Sigmoid colon (tissue), 7 donors: ENCODE results near the gene SLC51A. TPM values are rescaled to one million over a fixed set of nuclear protein-coding genes. Genes with fewer than 3 reads are reported as not detected.

Source experiments
- DNase-seq: peaks from one replicate; pipeline ENCODE4 v3.0.0-alpha.2; 2019
- H3K27ac ChIP-seq, 4 donors: fragments of 200-600 bp; sonication (generic); one replicate each; pipeline ENCODE4 v1.5.1; 2016 to 2019; ENCODE audit warnings: mild to moderate bottlenecking in 1 of 4
- H3K27me3 ChIP-seq, 3 donors: fragments of 200-600 bp; sonication (generic); one replicate each; pipeline ENCODE4 v1.5.1; 2019; ENCODE audit warnings: mild to moderate bottlenecking in 1 of 3
- H3K36me3 ChIP-seq, 4 donors: fragments of 200-600 bp; sonication (generic); one replicate each; pipeline ENCODE4 v1.5.1; 2016 to 2019
- H3K4me1 ChIP-seq, 4 donors: fragments of 200-600 bp; sonication (generic); one replicate each; pipeline ENCODE4 v1.5.1; 2017 to 2019
- H3K4me3 ChIP-seq, 4 donors: fragments of 200-600 bp; sonication (generic); one replicate each; pipeline ENCODE4 v1.5.1; 2017 to 2019; ENCODE audit warnings: mild to moderate bottlenecking in 2 of 4, moderate library complexity in 1 of 4
- H3K9me3 ChIP-seq, 4 donors: fragments of 200-600 bp in 3 of 4; sonication (generic) in 3 of 4; one replicate each; pipeline versions ENCODE4 v1.5.1 to v1.6.1; 2013 to 2019
- CTCF ChIP-seq, 4 experiments: fragments of 450-650 bp in 3 of 4; fragments of 200-600 bp in 1 of 4; IDR thresholded peaks; one replicate each; pipeline ENCODE4 v1.5.1; 2016 to 2019; ENCODE audit warnings: antibody characterized with exemption in 4 of 4, mild to moderate bottlenecking in 3 of 4, moderate library complexity in 2 of 4
- EP300 ChIP-seq, 4 donors: sonication (generic); formaldehyde crosslinking; IDR thresholded peaks; one replicate each; pipeline ENCODE4 v1.6.1; 2017; ENCODE audit warnings: antibody characterized with exemption in 4 of 4
- POLR2A ChIP-seq, 2 donors: fragments of 450-650 bp; IDR thresholded peaks; one replicate each; pipeline ENCODE4 v1.6.1; 2016; ENCODE audit warnings: antibody characterized with exemption in 2 of 2, mild to moderate bottlenecking in 2 of 2, moderate library complexity in 2 of 2
- POLR2AphosphoS5 ChIP-seq, 4 donors: sonication (generic); formaldehyde crosslinking; IDR thresholded peaks; one replicate each; pipeline ENCODE4 v1.6.1; 2017; ENCODE audit warnings: antibody characterized with exemption in 4 of 4
- WGBS, 2 donors: extraction: QIAGEN DNeasy Blood & Tissue Kit; methylation state at CpG; one replicate each; pipeline ENCODE4 v1.1.7; 2013; 5-methylcytosine and 5-hydroxymethylcytosine counted together
- intact Hi-C: fragments of 100-400 bp; cut with DNase I; formaldehyde crosslinking; loops from one replicate; pipeline ENCODE4 v1.15.1; 2023
- polyA plus RNA-seq, 3 donors: library from polyadenylated mRNA; stranded (reverse); fragments of 200-250 nt; gene quantifications; one replicate each; pipeline ENCODE4 v1.2.3, GENCODE V29; 2013
- total RNA-seq, 4 donors: library from RNA; depleted of rRNA; stranded (reverse); fragments of >200 nt; gene quantifications; one replicate each; pipeline ENCODE4 v1.1.0, GENCODE V29; 2016
- donor health status: healthy with polysubstance abuse.
- donor health status: Bipolar disorder and iron deficiency.
- donor health status: healthy.

The SLC51A gene
- total and polyA plus RNA-seq, 7 donors = 7.8 to 22.7 (median 11.1) TPM; not detected in 4

DNA sequence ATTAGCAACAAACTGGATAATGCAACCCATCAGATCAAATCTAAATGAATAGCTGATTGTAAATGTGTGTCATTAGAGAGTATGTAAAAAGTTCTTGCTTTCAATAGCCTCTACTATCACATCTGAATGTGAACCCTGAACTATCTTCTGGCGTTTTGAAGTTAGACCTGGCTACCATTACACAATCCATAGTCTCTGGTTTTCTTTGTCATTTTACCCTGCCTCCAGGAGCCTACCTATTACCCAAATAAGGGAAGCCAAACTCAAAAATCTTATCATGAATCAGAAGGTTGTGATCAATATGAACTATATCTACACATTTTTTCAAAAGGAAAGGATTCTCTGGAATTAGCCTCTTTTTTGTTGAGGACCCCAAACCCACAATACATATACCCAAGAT lies 39.4 kb downstream of the SLC51A start:
- Histone ChIP-seq H3K4me1 (no peaks in the 10 kb centered on the region), H3K36me3 (peaks cover 0 to 41% (median 11%) of the 10 kb centered on the region in 4 donors), H3K27me3 (no peaks in the 10 kb centered on the region), H3K4me3 (no peak overlapping the region), H3K9me3 (no peaks in the 10 kb centered on the region), H3K27ac (no peak overlapping the region)
- WGBS, 2 donors = 33 to 82% methylated on average over 1 of the region's 1 CpG
- no peak for DNase-seq
- intact Hi-C loops = no loop called here
- TF ChIP-seq POLR2AphosphoS5 (IDR thresholded peaks at IDR 0.05) = no peak
- TF ChIP-seq CTCF (IDR thresholded peaks at IDR 0.05) = no peak
- no peak for TF ChIP-seq POLR2A (IDR thresholded peaks at IDR 0.05)
- TF ChIP-seq EP300 (IDR thresholded peaks at IDR 0.05) = no peak

DNA sequence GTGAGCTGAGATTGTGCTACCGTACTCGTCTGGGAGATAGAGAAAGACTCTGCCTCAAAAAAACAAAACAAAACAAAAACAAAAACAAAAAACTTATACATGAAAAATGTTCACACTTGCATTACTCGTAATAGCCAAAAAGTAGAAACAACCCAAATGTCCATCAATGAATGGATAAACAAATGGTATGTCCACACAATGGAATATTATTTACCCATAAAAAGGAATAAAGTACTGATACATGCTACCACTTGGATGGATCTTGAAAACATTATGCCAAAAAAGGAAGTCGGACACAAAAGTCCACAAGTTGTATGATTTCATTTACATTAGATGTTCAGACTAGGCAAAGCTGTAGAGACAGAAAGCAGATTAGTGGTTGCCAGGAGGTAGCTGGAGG lies 44.5 kb downstream of the SLC51A start:
- TF ChIP-seq POLR2A (IDR thresholded peaks at IDR 0.05) (no peak), EP300 (IDR thresholded peaks at IDR 0.05) (no peak)
- intact Hi-C loops = no loop called here
- no peak for DNase-seq
- 98 to 99% methylated on average over 4 of the region's 4 CpGs for WGBS, 2 donors
- Histone ChIP-seq H3K27ac (no peak overlapping the region), H3K27me3 (no peaks in the 10 kb centered on the region), H3K9me3 (no peaks in the 10 kb centered on the region), H3K4me3 (no peak overlapping the region), H3K36me3 (peaks cover 0 to 59% (median 12%) of the 10 kb centered on the region in 4 donors), H3K4me1 (no peaks in the 10 kb centered on the region)

DNA sequence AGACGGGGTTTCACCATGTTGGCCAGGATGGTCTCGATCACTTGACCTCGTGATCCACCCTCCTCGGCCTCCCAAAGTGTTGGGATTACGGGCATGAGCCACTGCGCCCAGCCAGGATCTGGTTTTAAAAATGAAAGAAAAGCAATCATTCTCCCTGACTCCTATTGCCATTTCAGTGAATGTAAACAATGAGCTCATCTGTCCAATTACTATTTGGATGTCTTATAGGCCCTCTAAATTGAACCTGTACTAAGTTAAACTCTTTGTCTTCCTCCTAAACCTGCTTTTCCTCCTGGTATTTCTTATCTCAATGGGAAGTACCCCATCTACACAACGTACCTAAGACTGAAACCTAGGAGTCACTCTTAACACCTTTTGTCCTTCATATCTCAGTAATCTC lies 47.5 kb downstream of the SLC51A start:
- no peak for DNase-seq
- TF ChIP-seq POLR2A (IDR thresholded peaks at IDR 0.05) = no peak
- no peaks in the 10 kb centered on the region for H3K9me3 ChIP-seq
- H3K27me3 ChIP-seq = no peaks in the 10 kb centered on the region
- peaks cover 0 to 5% (median 0%) of the 10 kb centered on the region in 4 donors for H3K4me1 ChIP-seq
- peaks cover 0 to 70% (median 12%) of the 10 kb centered on the region in 4 donors for H3K36me3 ChIP-seq
- 26 to 75% methylated on average over 7 of the region's 7 CpGs for WGBS, 2 donors
- no peak overlapping the region for H3K27ac ChIP-seq
- H3K4me3 ChIP-seq = no peak overlapping the region
- intact Hi-C loops = no loop called here

DNA sequence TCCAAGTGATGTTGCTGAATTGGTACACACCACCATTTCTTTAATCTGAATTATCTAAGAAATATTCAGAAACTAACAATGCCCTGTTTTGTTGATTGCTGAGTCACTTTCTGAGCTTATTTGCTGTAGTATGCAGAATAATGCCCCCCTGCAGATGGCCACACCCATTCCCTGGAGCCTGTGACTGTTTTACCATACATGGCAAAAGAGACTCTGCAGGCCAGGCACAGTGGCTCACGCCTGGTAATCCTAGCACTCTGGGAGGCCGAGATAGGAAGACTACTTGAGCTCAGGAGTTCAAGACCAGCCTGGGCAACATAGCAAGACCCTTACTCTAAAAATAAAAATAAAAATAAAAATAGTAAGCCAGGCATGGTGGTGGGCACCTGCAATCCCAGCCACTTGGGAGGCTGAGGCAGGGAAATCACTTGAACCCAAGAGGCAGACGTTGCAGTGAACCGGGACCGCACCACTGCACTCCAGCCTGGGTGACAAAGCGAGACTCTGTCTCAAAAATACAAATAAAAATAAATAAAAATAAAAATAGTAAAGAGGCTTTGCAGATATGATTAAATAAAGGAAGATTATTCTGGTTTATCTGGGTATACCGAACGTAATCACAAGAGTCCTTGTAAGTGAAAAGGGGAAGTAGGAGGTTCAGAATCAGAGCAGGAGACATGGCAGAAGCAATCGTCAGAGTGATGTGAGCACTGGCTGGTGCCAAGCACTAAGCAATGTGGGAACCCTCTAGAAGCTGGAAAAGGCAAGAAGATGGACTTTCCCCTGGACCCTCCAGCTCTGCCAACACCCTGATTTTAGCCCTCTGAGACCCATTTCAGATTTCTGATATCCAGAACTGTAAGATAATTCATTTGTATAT lies 52.2 kb downstream of the SLC51A start:
- Histone ChIP-seq H3K4me3 (no peak overlapping the region), H3K27me3 (no peaks in the 10 kb centered on the region), H3K27ac (no peak overlapping the region), H3K4me1 (peaks cover 0 to 11% (median 0%) of the 10 kb centered on the region in 4 donors), H3K9me3 (no peaks in the 10 kb centered on the region), H3K36me3 (peaks cover 0 to 77% (median 20%) of the 10 kb centered on the region in 4 donors)
- WGBS, 2 donors = 62 to 71% methylated on average over 9 of the region's 9 CpGs
- TF ChIP-seq EP300 (IDR thresholded peaks at IDR 0.05) = no peak
- no peak for TF ChIP-seq POLR2AphosphoS5 (IDR thresholded peaks at IDR 0.05)
- intact Hi-C loops = no loop called here
- no peak for DNase-seq

DNA sequence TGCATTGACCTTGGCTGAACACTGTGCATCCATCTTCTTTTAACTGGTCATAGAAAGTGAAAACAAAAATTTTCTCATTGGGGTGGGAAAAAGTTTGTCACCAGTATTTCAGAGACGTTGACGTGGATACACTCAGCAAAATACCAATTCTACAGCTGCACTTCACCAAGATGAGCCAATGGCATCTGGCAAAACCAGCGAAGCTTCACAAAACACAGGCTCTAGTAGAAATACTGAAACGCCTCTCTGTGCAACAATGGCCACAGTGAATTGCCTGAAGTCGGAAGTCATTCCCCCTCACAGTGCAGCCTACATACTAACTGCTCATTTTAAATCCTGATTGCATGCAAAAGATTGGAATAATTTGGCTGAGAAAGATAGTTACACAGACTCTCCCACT lies 54.2 kb downstream of the SLC51A start:
- Histone ChIP-seq H3K36me3 (peaks cover 0 to 58% (median 17%) of the 10 kb centered on the region in 4 donors), H3K4me1 (peaks cover 0 to 11% (median 2%) of the 10 kb centered on the region in 4 donors), H3K4me3 (no peak overlapping the region), H3K9me3 (no peaks in the 10 kb centered on the region), H3K27me3 (no peaks in the 10 kb centered on the region), H3K27ac (no peak overlapping the region)
- WGBS, 2 donors = 92 to 96% methylated on average over 5 of the region's 5 CpGs
- DNase-seq = no peak
- intact Hi-C loops = no loop called here
- TF ChIP-seq POLR2A (IDR thresholded peaks at IDR 0.05) (no peak), POLR2AphosphoS5 (IDR thresholded peaks at IDR 0.05) (no peak), EP300 (IDR thresholded peaks at IDR 0.05) (no peak), CTCF (IDR thresholded peaks at IDR 0.05) (no peak)

- intact Hi-C loops = no loop called here
- TF ChIP-seq CTCF (IDR thresholded peaks at IDR 0.05) (no peak), POLR2A (IDR thresholded peaks at IDR 0.05) (no peak), POLR2AphosphoS5 (IDR thresholded peaks at IDR 0.05) (no peak)
- H3K9me3 ChIP-seq = no peaks in the 10 kb centered on the region
- H3K27ac ChIP-seq = no peak overlapping the region
- H3K36me3 ChIP-seq = peaks cover 0 to 36% (median 10%) of the 10 kb centered on the region in 4 donors
- no peak overlapping the region for H3K4me3 ChIP-seq
- no peak for DNase-seq
- H3K27me3 ChIP-seq = no peaks in the 10 kb centered on the region
- peaks cover 0 to 11% (median 2%) of the 10 kb centered on the region in 4 donors for H3K4me1 ChIP-seq
- 97% methylated on average over 14 of the region's 14 CpGs for WGBS, 2 donors
These were observed 56.5 kb downstream of the SLC51A start for GRCh38 chr3:196272826-196273225.
